Transverse colon (tissue), 4 donors: ENCODE measurements around the gene BIRC7. TPM values are rescaled to one million over a fixed set of nuclear protein-coding genes. Genes with fewer than 3 reads are reported as not detected.

ENCODE experiments used
- DNase-seq: peaks from one replicate; pipeline ENCODE4 v3.0.0-alpha.2; 2019
- H3K27ac ChIP-seq, 4 donors: fragments of 200-600 bp; sonication (generic); 2 replicates each; pipeline ENCODE4 v1.5.1; 2016 to 2018; ENCODE audit warnings: inconsistent platforms in 4 of 4
- H3K27me3 ChIP-seq: fragments of 200-600 bp; sonication (generic); 2 replicates; pipeline ENCODE4 v1.5.1; 2017; ENCODE audit warnings: inconsistent platforms
- H3K36me3 ChIP-seq, 4 donors: fragments of 200-600 bp; sonication (generic); 2 replicates each; pipeline ENCODE4 v1.5.1; 2017 to 2019; ENCODE audit warnings: inconsistent platforms in 4 of 4
- H3K4me1 ChIP-seq, 4 donors: fragments of 200-600 bp; sonication (generic); 2 replicates each; pipeline ENCODE4 v1.5.1; 2017 to 2020; ENCODE audit warnings: inconsistent platforms in 4 of 4
- H3K4me3 ChIP-seq, 4 donors: fragments of 200-600 bp; sonication (generic); 1 replicate in 1 of 4; 2 replicates in 3 of 4; pipeline versions ENCODE4 v1.5.1 to v1.6.1; 2017 to 2019; ENCODE audit warnings: inconsistent platforms in 4 of 4
- H3K9me3 ChIP-seq, 2 donors: fragments of 200-600 bp; sonication (generic); 2 replicates each; pipeline ENCODE4 v1.5.1; 2017 to 2019; ENCODE audit warnings: inconsistent platforms in 2 of 2
- EP300 ChIP-seq: sonication (generic); formaldehyde crosslinking; IDR thresholded peaks from one replicate; pipeline ENCODE4 v1.6.1; 2017; ENCODE audit warnings: antibody characterized with exemption, low read depth
- POLR2A ChIP-seq: fragments of 450-650 bp; IDR thresholded peaks from one replicate; pipeline ENCODE4 v1.6.1; 2016; ENCODE audit warnings: antibody characterized with exemption, mild to moderate bottlenecking, moderate library complexity
- POLR2AphosphoS5 ChIP-seq, 3 donors: sonication (generic); formaldehyde crosslinking; IDR thresholded peaks; one replicate each; pipeline ENCODE4 v1.6.1; 2016; ENCODE audit warnings: antibody characterized with exemption in 3 of 3
- WGBS, 2 donors: methylation state at CpG; one replicate each; pipeline ENCODE4 v1.1.5; 2018; ENCODE audit warnings: low coverage in 1 of 2; 5-methylcytosine and 5-hydroxymethylcytosine counted together
- in situ Hi-C, 4 donors: fragments of 200-750 bp; cut with MboI; loops; one replicate each; pipeline versions ENCODE4 v1.15.0 to v1.15.1; 2017; ENCODE audit warnings: low sequenced_read_pairs in 3 of 4, low pct_ligation_motif_present in 1 of 4, low pct_unique_long_range_greater_than_20kb in 1 of 4
- intact Hi-C: fragments of 100-400 bp; cut with DNase I; formaldehyde crosslinking; loops from one replicate; pipeline ENCODE4 v1.15.1; 2023; ENCODE audit warnings: low total_unique reads
- total RNA-seq, 4 donors: library from RNA; depleted of rRNA; stranded (reverse); fragments of >200 nt; gene quantifications; one replicate each; pipeline ENCODE4 v1.1.0, GENCODE V29; 2016
- TF ChIP-seq, protein P1 (sequence below), 5 experiments: fragments of 200-600 bp in 3 of 5; fragments of 450-650 bp in 2 of 5; sonication (generic) in 3 of 5; IDR thresholded peaks; 1 replicate in 2 of 5; 2 replicates in 3 of 5; pipeline ENCODE4 v1.5.1; 2016 to 2017; ENCODE audit warnings: antibody characterized with exemption in 5 of 5, inconsistent platforms in 3 of 5, mild to moderate bottlenecking in 2 of 5, moderate library complexity in 1 of 5

Gene BIRC7
- total RNA-seq, 4 donors from 2014 or later: 1.6 to 12.7 TPM; not detected in 2

DNA sequence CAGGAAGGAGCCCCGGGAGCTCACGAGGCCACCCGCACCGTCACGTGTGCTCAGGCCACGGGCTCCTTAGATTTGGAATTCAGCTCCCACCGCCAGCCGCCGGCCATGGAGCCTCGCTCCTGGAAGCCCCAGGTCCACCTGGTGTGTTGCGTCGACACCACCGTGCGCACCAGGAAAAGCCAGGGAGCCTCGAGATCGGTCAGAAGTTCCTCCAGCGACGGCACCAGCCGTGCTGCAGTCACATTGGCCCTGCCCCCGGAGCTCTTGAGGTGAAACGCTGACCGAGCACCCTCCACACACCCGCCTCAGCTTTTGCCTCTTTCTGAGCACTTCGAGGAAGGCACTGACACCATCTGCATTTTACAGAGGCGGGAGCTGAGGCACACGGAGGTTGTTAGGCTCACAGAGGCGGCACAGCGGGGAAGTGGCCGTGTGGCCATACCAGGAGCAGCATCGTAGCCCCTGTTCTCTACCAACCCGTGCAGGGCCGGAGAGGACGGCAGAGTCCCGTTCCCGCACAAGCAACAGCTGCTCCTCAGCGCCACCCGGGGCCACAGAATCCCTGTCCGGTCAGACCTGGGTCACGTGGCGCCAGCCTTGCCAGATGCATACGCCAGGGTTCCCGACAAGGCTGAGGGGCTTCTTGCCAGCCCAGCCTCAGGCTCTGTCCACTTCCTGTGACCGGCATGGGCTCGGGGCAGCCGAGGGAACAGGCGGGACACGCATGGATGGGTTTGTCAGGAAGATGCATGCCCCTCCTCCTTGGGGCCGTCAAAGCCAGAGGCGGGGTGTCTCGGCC is 11.0 kb downstream of the BIRC7 start:
- H3K4me3 ChIP-seq: no peak overlapping the region

DNA sequence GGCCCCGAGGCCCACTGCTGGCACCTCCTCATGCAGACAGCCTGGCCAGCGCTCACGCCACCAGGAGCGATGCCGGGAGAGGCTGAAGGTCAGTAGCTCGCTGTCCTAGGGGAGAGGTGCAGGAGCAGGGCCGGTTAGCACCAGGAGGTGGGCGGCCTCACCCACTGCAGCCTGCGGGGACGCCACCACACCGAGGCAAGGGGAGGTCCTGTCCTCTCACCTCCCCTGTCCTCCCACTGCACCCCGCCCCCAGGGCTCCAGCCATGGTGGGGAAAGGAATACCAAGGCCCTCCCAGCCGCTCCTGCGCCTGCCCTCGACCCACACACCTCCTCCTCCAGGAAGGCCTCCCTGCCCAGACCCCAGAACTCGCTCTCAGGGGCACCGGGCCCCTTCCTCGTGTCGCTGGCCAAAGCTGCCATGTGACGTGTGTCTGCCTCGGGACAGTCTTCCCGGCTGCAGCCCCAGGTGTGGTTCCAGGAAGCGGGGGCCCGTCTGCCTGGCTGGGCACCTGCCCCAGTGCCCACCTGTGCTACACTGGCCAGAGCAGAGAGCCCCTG is 12.0 kb downstream of the BIRC7 start:
- peaks cover 56% of the 10 kb centered on the region for H3K27me3 ChIP-seq
- no peaks in the 10 kb centered on the region for H3K4me1 ChIP-seq
- H3K9me3 ChIP-seq: no peaks in the 10 kb centered on the region
- H3K36me3 ChIP-seq: no peaks in the 10 kb centered on the region
- DNase-seq: no peak
- in situ Hi-C loops: no loop called here
- 64% methylated on average over 16 of the region's 24 CpGs; no CpG with 5 or more reads in 1 of the 2 donors for WGBS, 2 donors
- intact Hi-C loops: no loop called here
- no peak overlapping the region for H3K4me3 ChIP-seq
- no peak overlapping the region for H3K27ac ChIP-seq
- TF ChIP-seq, protein P1, sequence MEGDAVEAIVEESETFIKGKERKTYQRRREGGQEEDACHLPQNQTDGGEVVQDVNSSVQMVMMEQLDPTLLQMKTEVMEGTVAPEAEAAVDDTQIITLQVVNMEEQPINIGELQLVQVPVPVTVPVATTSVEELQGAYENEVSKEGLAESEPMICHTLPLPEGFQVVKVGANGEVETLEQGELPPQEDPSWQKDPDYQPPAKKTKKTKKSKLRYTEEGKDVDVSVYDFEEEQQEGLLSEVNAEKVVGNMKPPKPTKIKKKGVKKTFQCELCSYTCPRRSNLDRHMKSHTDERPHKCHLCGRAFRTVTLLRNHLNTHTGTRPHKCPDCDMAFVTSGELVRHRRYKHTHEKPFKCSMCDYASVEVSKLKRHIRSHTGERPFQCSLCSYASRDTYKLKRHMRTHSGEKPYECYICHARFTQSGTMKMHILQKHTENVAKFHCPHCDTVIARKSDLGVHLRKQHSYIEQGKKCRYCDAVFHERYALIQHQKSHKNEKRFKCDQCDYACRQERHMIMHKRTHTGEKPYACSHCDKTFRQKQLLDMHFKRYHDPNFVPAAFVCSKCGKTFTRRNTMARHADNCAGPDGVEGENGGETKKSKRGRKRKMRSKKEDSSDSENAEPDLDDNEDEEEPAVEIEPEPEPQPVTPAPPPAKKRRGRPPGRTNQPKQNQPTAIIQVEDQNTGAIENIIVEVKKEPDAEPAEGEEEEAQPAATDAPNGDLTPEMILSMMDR (IDR thresholded peaks at IDR 0.05): no peak
- no peak for TF ChIP-seq EP300
- TF ChIP-seq POLR2A: no peak

More for the DNA sequence above, 11.0 kb downstream of the BIRC7 start:
- intact Hi-C loops: no loop called here
- H3K36me3 ChIP-seq: no peaks in the 10 kb centered on the region
- 55% methylated on average over 44 of the region's 50 CpGs; no CpG with 5 or more reads in 1 of the 2 donors for WGBS, 2 donors
- no peak for TF ChIP-seq EP300
- no peak for TF ChIP-seq POLR2AphosphoS5 (IDR thresholded peaks at IDR 0.05)
- TF ChIP-seq POLR2A: no peak
- TF ChIP-seq, protein P1 (IDR thresholded peaks at IDR 0.05): no peak
- in situ Hi-C loops: no loop called here
- H3K27ac ChIP-seq: no peak overlapping the region
- H3K9me3 ChIP-seq: no peaks in the 10 kb centered on the region
- no peaks in the 10 kb centered on the region for H3K4me1 ChIP-seq
- DNase-seq: no peak
- H3K27me3 ChIP-seq: peaks cover 46% of the 10 kb centered on the region

GRCh38 chr20:63248835-63249591 is 13.3 kb downstream of the BIRC7 start:
- H3K27ac ChIP-seq: no peak overlapping the region
- DNase-seq: no peak
- intact Hi-C loops (no loop called here), in situ Hi-C loops (no loop called here)
- H3K9me3 ChIP-seq: no peaks in the 10 kb centered on the region
- H3K4me1 ChIP-seq: peaks cover 0 to 10% (median 5%) of the 10 kb centered on the region in 4 donors
- WGBS, 2 donors: 68% methylated on average over 25 of the region's 25 CpGs; no CpG with 5 or more reads in 1 of the 2 donors
- H3K27me3 ChIP-seq: peaks cover 69% of the 10 kb centered on the region
- H3K36me3 ChIP-seq: no peaks in the 10 kb centered on the region
- no peak for TF ChIP-seq POLR2AphosphoS5 (IDR thresholded peaks at IDR 0.05)
- TF ChIP-seq EP300: no peak
- TF ChIP-seq POLR2A: no peak
- TF ChIP-seq, protein P1 (IDR thresholded peaks at IDR 0.05): no peak
- H3K4me3 ChIP-seq: no peak overlapping the region

DNA sequence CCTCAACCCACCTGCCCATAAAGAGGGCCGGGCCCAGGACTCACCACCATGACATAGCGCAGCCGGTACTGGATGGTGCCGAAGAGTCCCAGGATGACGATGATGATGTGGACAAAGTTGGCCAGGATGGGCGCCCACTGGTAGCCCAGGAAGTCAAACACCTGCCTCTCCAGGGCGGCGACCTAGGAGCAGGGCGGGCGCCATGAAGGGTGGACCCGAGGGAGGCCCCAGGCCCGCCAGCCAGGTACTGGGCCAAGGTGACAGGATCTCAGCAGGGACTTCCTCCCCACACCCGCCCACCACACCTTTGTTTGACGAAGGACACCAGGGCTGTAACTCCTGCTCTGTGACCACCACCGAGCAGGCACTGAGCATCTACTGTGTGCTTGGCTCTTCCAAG is 14.2 kb downstream of the BIRC7 start:
- DNase-seq: no peak
- H3K27ac ChIP-seq: no peak overlapping the region
- peaks cover 78% of the 10 kb centered on the region for H3K27me3 ChIP-seq
- H3K4me3 ChIP-seq: no peak overlapping the region
- intact Hi-C loops (no loop called here), in situ Hi-C loops (no loop called here)
- TF ChIP-seq POLR2AphosphoS5 (IDR thresholded peaks at IDR 0.05): no peak
- TF ChIP-seq EP300: no peak
- TF ChIP-seq, protein P1 (IDR thresholded peaks at IDR 0.05): no peak
- TF ChIP-seq POLR2A: no peak
- peaks cover 0 to 16% (median 10%) of the 10 kb centered on the region in 4 donors for H3K4me1 ChIP-seq
- H3K36me3 ChIP-seq: no peaks in the 10 kb centered on the region
- no peaks in the 10 kb centered on the region for H3K9me3 ChIP-seq
- WGBS, 2 donors: 87% methylated on average over 15 of the region's 15 CpGs; no CpG with 5 or more reads in 1 of the 2 donors
